Stimulated activated CD8-positive, alpha-beta memory T cell treated with anti-CD3 and anti-CD28 coated beads, Interleukin-7, amount 100 ng/mL, for 48 hours (primary cell): ENCODE measurements around the gene CNKSR1.

Source experiments
- DNase-seq, 2 donors: peaks; one replicate each; pipeline ENCODE4 v3.0.0-alpha.2; 2020; ENCODE audit warnings: low read depth in 1 of 2; ENCODE audit errors: extremely low read depth in 1 of 2

Gene CNKSR1

GRCh38 chr1:26160527-26161414, 16.5 kb upstream of the CNKSR1 start:
- DNase-seq, result no peak

- peak; percentile 18 to 37 for DNase-seq
Observed at GRCh38 chr1:26161415-26162219, 15.7 kb upstream of the CNKSR1 start.

GRCh38 chr1:26162220-26162709, 15.0 kb upstream of the CNKSR1 start:
- DNase-seq, result no peak

- DNase-seq, result no peak
Observed at GRCh38 chr1:26163684-26164035, 13.6 kb upstream of the CNKSR1 start.

- DNase-seq, result peak in 1 of 2 donors; percentile 11
Observed at GRCh38 chr1:26164036-26164860, 13.0 kb upstream of the CNKSR1 start.

GRCh38 chr1:26164861-26165842, 12.1 kb upstream of the CNKSR1 start:
- no peak for DNase-seq

GRCh38 chr1:26166719-26167281, 10.5 kb upstream of the CNKSR1 start:
- no peak for DNase-seq

GRCh38 chr1:26168410-26169197, 8.7 kb upstream of the CNKSR1 start, which contains the start of gene C1orf232:
Gene C1orf232 (minus strand): TSS chr1:26168963. CDS start chr1:26168499, 464 bp downstream.
- DNase-seq, result no peak

- DNase-seq, result no peak
Observed at GRCh38 chr1:26169198-26169554, 8.1 kb upstream of the CNKSR1 start.

GRCh38 chr1:26169669-26170471, 7.4 kb upstream of the CNKSR1 start, which contains the start of gene ZNF593:
Gene ZNF593 (plus strand): TSS chr1:26169908. CDS start chr1:26169984, 76 bp downstream.
- peak; percentile 87 to 88 for DNase-seq

- no peak for DNase-seq
Observed at GRCh38 chr1:26170472-26170821, 6.8 kb upstream of the CNKSR1 start.

GRCh38 chr1:26171084-26172072, 5.9 kb upstream of the CNKSR1 start, which contains the start of gene ZNF593OS:
Gene ZNF593OS (minus strand): TSS chr1:26171832. CDS start chr1:26171661, 171 bp downstream.
- no peak for DNase-seq

GRCh38 chr1:26175346-26175745, 1.9 kb upstream of the CNKSR1 start:
- DNase-seq, result no peak

GRCh38 chr1:26180010-26180506, 2.8 kb downstream of the CNKSR1 start:
- DNase-seq, result no peak

GRCh38 chr1:26181586-26182382, 4.5 kb downstream of the CNKSR1 start:
- no peak for DNase-seq

- DNase-seq, result no peak
Observed at GRCh38 chr1:26182383-26182696, 5.0 kb downstream of the CNKSR1 start.
